Fibroblast of pulmonary artery (primary cell): ENCODE results near the gene MYCBP2.
"Not testable (repeated sequence)": the region's sequence is repeated elsewhere in the genome, so short reads cannot be mapped to it uniquely, and the experiment has no call there.

Source experiments
- DNase-seq: peaks from one replicate; pipeline ENCODE4 v3.0.0-alpha.2; 2010; ENCODE audit warnings: low read depth
- H3K4me3 ChIP-seq: replicated peaks from 2 replicates; pipeline ENCODE4 v1.5.1; 2011; ENCODE audit warnings: low read depth, mild to moderate bottlenecking, control low read depth, low read length, moderate library complexity
- TF ChIP-seq, protein P1 (sequence below): IDR thresholded peaks from 2 replicates; pipeline ENCODE4 v1.5.1; 2011; ENCODE audit warnings: mild to moderate bottlenecking, control low read depth, low read length, inconsistent platforms; ENCODE audit errors: missing control alignments

The MYCBP2 gene

GRCh38 chr13:77009011-77009410, 317.9 kb downstream of the MYCBP2 start:
- DNase-seq = no peak
- no peak overlapping the region for H3K4me3 ChIP-seq

GRCh38 chr13:77008337-77008736, 318.6 kb downstream of the MYCBP2 start:
- not testable (repeated sequence) for DNase-seq, H3K4me3 ChIP-seq

More at GRCh38 chr13:77009011-77009410, 317.9 kb downstream of the MYCBP2 start:
- TF ChIP-seq, protein P1, sequence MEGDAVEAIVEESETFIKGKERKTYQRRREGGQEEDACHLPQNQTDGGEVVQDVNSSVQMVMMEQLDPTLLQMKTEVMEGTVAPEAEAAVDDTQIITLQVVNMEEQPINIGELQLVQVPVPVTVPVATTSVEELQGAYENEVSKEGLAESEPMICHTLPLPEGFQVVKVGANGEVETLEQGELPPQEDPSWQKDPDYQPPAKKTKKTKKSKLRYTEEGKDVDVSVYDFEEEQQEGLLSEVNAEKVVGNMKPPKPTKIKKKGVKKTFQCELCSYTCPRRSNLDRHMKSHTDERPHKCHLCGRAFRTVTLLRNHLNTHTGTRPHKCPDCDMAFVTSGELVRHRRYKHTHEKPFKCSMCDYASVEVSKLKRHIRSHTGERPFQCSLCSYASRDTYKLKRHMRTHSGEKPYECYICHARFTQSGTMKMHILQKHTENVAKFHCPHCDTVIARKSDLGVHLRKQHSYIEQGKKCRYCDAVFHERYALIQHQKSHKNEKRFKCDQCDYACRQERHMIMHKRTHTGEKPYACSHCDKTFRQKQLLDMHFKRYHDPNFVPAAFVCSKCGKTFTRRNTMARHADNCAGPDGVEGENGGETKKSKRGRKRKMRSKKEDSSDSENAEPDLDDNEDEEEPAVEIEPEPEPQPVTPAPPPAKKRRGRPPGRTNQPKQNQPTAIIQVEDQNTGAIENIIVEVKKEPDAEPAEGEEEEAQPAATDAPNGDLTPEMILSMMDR = no peak

GRCh38 chr13:77002590-77003190, 324.2 kb downstream of the MYCBP2 start:
- peak; percentile 65 for DNase-seq
- no peak overlapping the region for H3K4me3 ChIP-seq
- TF ChIP-seq, protein P1 = peak; percentile 85

DNA sequence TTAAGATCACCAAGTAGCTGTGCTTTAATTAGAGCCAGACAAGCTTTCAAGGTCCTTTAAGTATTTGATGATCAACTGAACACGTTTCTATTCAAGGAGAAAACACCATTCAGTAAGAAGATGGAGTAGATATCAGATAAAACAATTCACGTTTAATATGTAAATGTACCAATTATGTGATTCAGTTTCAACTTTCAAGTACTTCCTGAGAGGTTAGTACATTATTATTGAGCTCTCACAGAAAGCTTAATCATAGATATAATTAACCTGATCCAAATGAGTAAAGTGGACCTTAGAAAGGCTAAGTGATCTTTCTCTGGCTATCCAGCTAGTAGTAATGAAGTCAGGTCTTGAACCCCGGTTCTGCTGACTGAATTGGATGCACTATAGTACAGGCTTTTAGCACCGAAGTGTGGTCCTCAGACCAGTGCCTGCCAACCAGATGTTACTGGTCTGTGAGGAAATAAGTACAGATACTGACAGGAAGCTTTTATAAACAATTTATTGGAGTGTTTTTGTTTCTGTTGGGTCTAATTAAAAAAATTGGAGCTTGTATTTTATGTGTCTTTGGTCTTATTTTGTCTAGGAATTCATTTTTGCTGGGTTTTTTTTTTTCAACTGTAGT, 324.8 kb downstream of the MYCBP2 start:
- H3K4me3 ChIP-seq = no peak overlapping the region
- no peak for DNase-seq
- TF ChIP-seq, protein P1 = no peak

GRCh38 chr13:77001540-77001939, 325.4 kb downstream of the MYCBP2 start:
- TF ChIP-seq, protein P1 = no peak
- no peak for DNase-seq
- H3K4me3 ChIP-seq = no peak overlapping the region

- TF ChIP-seq, protein P1 = no peak
- DNase-seq = peak; percentile 46
- no peak overlapping the region for H3K4me3 ChIP-seq
These were observed 326.4 kb downstream of the MYCBP2 start for GRCh38 chr13:77000475-77000874.
